GM12874 (cell line): ENCODE data around the gene MYADML2.

Experiments used
- CTCF ChIP-seq: IDR thresholded peaks from 2 replicates; pipeline ENCODE4 v1.5.1; 2011; ENCODE audit warnings: low read depth, mild to moderate bottlenecking, control low read depth, low read length, moderate library complexity; ENCODE audit not compliant: insufficient read depth

The MYADML2 gene

DNA sequence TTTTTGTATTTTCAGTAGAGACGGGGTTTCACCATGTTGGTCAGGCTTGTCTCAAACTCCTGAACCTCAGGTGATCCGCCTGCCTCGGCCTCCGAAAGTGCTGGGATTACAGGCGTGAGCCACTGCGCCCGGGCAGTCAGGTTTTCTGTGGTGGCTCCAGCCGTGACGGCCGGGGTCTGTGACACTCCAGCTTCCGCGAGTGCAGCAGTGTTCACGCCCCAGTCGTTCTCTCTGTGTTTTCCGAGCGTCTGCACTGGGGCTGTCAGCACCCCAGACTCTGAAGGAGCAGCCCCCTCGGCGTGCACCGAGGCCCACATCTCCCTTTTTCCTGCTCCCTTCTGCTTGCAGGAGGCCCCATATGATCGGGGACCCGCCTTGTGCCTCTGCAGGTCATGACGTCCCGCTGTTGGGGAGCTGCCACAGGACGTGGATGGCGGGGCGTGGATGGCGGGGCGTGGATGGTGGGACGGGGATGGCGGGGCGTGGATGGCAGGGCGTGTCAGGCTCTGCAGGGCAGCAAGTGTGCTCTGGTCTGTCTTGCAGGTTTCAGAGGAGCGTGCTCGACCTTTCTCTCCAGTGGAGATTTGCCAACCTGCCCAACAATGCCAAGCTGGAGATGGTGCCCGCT, 36.1 kb upstream of the MYADML2 start:
- no peak for TF ChIP-seq CTCF

DNA sequence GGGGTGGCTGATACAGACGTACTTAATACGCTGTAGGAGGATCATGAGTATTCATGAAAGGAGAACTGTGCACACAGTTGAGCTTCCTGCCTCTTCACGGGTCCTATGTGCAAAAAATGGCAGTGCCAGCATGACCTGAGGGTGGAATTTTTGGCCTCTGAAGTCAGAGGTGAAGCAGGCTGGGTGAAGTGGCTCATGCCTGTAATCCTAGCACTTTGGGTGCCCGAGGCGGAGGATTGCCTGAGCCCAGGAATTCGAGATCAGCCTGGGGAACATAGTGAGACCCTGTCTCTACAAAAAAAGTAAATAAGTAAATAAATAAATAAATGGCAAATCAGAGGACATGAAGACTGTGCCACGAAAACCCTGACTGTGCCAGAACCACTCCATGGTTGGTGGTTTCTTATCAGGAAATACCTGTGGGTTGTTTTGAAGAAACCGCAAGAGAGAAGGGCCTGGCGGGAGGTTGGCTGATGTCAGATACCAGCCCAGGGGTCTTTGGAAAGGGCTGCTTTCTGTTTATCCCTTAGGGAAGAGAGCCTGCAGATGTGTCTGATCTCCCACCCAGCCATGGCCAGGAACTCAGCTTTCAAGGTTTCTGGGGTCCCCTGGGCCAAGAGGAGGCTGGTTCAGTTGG, 33.8 kb upstream of the MYADML2 start:
- TF ChIP-seq CTCF, result no peak

DNA sequence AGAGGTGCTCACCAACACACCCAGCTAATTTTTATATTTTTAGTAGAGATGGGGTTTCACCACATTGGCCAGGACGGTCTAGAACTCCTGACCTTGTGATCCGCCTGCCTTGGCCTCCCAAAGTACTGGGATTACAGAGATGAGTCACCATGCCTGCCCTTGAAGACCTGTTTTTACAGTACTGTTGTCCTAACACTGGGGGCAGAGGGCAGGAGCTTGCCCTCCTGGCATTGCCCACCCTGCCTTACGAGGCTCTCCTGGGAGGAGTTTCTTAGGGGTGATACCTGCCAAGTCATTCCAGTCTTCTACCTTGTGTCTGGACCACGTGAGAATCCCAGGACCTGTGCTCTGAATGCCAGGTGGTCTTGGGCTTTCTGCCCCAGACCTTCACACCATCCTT, 33.1 kb upstream of the MYADML2 start:
- no peak for TF ChIP-seq CTCF

GRCh38 chr17:81978524-81979298, 31.7 kb upstream of the MYADML2 start:
- TF ChIP-seq CTCF, result no peak

DNA sequence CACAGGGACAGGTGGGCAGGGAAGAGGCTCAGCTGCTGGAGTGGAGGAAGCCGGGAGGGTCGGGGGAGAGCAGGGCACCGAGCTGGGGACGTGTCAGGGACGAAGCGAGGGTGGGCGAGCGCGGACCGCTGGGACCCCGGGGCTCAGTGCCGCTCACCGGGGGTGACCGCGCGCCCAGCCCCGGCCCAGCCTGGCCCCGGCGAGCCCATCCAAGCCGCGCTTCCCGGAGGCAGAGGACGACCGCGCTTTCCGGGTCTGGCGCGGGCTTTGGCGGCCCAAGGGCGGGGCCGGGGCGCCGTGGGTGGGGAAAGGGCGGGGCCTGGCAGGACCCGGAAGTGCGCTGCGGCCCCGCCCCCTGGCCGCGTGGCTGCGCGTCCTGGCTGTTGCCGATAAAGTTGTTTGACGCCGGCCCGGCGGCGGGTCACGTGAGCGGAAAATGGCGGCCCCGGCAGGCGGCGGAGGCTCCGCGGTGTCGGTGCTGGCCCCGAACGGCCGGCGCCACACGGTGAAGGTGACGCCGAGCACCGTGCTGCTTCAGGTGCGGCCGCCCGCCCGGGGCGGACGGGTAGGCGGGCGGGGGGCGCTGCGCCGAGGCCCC, 30.3 kb upstream of the MYADML2 start, which contains the start of gene ASPSCR1:
ASPSCR1 (plus strand) TSS at position 419 of the 598 bp plus-strand sequence; CDS start at position 437, 18 bp downstream.
- TF ChIP-seq CTCF, result no peak

- no peak for TF ChIP-seq CTCF
Measured at GRCh38 chr17:81976332-81977210, 29.5 kb upstream of the MYADML2 start.
